HG02571 (cell line): ENCODE data around the gene ZC3H13.
A peak's percentile ranks its signal among the peaks of the same experiment; 100 is the strongest.

Experiments used
- ATAC-seq: cut with Tn5 transposase; IDR thresholded peaks from one replicate; pipeline ENCODE4 v1.9.1; 2021; ENCODE audit warnings: mild to moderate bottlenecking, moderate library complexity; ENCODE audit not compliant: unreplicated experiment

ZC3H13 gene

GRCh38 chr13:46052319-46053161, at the start of gene ZC3H13:
Gene ZC3H13 (minus strand): TSS chr13:46052746. CDS start chr13:46045507, 7,239 bp downstream.
- ATAC-seq, result peak; percentile 100

DNA sequence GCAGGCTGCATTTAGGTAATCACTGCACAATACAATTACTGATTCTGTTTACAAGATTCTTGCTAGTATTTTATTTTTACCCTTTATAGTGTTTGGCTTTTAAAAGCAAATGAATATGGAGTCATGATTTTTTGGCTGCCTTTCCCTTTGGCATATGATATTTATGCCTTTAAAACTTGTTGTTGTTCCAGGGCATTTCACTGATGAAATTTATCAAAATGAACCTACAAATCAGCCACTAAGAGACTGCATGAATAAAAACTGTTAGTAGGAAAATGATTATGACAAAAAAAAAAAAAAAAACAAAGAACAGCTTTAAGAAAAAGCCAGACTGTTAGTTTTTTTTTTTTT, 49.7 kb upstream of the ZC3H13 start:
- no peak for ATAC-seq

- no peak for ATAC-seq
Measured at GRCh38 chr13:46101484-46102254, 49.1 kb upstream of the ZC3H13 start.

DNA sequence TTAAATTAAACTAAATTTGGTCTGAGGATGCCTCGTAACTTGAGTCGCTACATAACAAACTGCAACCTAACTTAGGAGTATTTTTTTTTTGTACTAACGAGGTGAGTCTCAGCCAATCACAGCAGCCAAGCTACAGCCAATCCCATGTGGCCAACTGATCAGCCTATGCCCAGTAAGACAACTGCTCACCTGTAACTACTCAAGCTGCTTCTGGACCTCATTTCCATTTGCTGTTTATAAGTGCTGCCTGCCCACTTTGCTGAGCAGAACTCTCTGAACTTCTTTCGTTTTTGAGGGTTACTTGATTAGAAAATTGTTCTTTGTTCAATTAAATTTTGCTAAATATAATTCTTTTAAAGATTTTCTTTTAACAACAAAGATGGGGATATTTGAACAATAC, 48.5 kb upstream of the ZC3H13 start:
- ATAC-seq, result no peak

DNA sequence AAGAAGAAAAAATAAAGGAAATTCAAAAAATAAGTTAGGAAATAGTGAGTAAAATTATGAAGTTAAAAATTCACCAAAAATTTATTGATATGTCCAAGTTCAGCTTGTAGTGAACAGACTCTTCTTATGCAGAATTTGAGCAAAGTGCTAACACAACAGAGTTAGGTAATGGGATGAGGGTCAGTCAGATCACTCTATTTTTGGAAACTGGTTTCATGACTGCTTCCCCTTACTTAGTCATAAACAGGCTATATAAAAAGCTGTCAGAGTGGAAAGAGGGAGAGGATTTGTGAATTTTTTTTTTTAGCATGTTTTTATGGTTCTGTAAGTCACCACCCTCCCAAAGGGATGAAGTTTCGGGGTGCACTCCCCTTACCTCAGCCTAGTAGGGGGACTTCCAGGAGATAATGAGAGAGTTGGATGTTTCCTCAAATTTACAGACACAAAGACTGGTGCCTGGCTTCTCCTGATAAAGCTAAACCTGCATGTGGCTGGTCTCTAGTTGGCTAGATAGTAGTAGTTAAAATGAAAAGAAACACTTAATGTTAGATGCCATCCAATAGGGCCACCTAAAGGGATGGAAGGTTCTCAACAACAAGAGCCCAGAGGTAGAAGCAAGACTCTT, 47.8 kb upstream of the ZC3H13 start:
- ATAC-seq, result no peak

GRCh38 chr13:46097663-46098062, 45.1 kb upstream of the ZC3H13 start:
- no peak for ATAC-seq

DNA sequence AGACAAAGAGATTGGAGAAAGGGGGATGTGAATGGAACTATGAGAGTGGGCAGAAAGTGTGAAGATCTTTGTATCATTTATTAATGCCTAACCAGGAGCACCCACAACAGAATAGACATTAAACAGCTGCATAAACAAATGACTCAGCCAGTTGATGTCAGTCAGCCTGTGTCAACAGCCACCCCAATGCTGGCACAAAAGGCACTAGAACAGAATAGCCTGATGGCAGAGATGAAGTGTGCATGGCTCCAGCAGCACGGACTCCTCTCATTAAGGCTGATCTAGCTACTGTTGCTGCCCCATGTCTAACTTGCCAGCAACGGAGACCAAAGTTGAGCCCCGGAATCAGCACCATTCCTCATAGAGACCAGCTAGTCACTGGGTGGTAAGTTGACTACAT, 44.5 kb upstream of the ZC3H13 start:
- no peak for ATAC-seq

DNA sequence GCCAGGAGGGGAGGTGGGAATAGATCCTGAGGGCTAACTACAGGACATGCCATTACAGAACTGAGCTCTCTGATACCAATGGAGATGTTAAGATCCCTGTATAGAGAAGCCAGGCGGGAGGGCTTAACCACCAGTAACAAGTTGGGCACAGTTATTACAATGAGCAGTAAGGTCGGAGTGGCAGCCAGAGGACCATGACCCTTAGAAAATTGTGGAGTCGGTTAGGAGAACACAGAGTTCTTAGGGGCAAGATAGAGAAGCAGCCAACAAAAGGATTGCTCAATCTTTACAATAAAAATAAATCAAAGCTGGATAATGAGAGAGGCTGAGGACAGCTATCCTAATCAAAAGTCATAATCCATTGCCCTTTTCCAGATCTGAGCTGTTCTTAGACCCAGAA, 41.9 kb upstream of the ZC3H13 start:
- no peak for ATAC-seq

DNA sequence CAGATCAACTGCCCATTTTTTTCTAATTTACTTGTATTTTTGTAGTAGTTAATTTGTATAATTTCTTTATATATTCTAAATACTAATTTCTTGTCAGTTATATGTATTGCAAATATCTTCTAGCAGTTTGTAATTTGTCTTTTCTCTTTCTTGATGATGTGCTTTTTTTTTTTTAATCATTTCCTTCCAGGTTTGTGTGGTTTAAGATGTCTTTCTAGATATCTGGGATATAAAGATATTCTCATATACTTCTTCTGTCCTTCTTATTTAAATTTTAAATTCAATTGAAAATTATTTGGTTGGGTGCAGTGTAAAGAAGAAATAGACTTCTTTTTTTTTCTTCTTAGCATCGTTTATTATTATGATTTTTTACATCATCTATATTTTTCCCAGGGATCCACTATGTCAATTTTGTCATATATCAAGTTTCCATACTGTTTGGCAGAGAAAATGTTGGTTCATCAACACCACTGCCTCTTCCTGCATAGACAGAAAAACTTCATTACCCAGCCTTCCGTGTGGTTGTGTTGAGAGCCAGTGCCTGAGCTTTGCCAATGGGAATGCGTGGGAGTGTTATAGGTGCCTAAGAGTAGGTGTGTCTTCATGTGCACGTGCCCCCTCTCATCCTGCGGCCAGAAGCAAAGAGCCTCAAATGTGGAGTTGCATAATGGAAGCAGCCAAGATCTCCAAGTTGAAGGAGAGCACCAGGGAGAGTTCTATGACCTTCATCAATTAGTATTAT, 36.4 kb upstream of the ZC3H13 start:
- ATAC-seq, result no peak

GRCh38 chr13:46087481-46087880, 34.9 kb upstream of the ZC3H13 start:
- ATAC-seq, result no peak

DNA sequence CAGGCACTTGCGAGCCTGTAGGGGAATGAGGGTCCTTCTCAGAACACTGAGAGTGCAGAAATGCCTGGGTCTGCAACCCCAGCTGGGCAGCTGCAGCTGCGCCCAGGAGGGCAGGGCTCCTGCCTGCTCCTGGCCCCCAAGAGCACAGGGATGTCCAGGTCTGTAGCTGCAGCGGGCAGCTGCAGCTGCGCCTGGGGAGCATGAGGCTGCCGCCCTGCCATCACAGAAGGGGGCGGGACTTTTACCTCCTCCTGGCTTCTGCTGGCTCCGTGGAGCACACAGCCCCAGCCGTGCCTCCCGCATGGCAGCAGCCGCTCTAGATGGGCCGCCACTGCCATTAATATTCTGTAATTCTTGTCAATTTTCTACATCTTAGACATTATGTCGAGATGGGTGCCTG, 34.4 kb upstream of the ZC3H13 start:
- ATAC-seq, result no peak

- no peak for ATAC-seq
Measured at GRCh38 chr13:46086421-46086922, 33.9 kb upstream of the ZC3H13 start.

DNA sequence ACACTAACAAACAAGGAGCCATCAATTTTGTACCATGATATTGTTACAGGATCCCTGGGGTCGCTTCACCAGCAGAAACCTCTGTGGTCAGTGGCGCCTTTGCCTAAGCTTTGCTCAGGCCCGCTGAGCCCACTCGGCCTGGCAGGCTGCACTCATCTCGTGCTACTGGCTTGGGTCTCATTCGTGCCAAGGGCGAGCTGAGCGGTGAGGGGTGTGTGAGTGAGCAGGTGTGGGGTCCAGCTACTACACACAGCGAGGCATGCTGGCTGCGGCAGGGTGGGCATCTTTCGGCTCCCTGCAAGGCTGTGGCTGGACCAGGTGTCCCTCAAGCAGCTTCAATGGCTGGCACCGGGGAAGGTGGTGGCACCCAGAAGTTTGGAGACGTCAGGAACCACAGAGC, 33.2 kb upstream of the ZC3H13 start:
- ATAC-seq, result no peak

- ATAC-seq, result no peak
Measured at GRCh38 chr13:46082324-46082723, 29.8 kb upstream of the ZC3H13 start.

DNA sequence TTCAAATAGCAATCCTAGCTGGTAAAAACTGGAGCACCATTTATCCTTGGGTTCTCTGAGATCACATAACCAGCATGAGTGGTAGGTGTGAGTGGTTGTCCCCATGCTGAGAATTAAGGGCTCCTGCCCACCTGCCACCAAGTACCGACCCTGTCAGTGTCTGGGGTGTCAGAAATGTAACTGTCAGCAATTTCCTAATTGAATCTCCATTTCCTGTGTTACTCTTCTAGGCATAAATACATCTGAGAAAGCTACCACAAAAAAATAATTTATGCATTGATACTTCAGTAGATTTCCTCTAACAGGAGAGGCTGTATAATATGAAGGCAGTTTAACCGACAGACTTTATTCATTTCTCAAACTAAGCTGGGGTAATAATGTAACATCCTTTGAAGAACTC, 27.2 kb upstream of the ZC3H13 start:
- ATAC-seq, result no peak

GRCh38 chr13:46077265-46077664, 24.7 kb upstream of the ZC3H13 start:
- no peak for ATAC-seq

DNA sequence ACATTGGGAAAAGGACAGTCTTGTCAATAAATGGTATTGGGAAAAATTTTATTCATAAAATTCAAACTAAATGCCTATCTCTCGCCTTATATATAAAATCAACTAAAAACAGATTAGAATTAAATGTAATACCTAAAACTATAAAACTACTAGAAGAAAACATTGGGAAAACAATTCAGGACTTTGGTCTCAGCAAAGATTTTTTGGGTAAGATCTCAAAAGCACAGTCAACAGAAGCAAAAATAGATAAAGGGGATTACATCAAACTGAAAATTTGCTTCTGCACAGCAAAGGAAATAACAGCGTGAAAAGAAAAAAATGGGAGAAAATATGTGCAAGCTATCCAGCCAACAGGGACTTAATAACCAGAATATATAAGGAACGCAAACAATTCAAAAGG, 24.3 kb upstream of the ZC3H13 start:
- no peak for ATAC-seq

- no peak for ATAC-seq
Measured at GRCh38 chr13:46075811-46076210, 23.3 kb upstream of the ZC3H13 start.

DNA sequence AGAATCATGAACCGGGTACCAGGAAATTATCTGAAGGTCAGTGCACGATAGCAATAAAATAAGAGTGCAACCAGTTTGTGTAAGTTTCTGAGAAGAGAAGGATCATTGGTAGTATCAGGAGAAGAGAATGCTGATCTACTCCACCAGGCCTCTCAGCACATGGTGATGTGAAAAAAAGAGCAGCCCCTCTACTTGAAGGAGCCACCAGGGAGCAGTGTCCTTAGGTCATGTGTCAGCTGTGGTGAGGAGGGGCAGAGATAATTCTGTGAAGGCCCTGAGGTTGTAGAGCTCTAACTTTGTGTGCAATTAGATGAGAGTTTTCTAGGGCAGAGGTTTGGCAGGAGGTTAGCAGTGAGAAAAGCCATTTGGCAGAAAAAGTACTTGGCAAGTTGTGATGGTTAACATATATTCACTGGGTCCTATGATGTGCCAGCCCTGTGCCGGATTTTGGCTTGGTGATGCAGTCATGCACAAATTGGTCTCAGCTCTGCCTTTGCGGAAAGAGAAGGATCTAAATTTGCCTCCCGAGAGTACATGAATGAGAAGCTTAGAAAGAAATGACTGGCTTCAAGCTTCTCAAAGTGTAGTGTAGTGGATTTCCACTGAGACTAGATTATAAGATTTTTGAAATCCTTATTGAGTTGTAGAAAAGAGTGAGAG, 19.2 kb upstream of the ZC3H13 start:
- ATAC-seq, result peak; percentile 89

- ATAC-seq, result no peak
Measured at GRCh38 chr13:46063292-46063691, 10.7 kb upstream of the ZC3H13 start.
